ENCODE data around the gene MYH14. TPM values are rescaled to one million over a fixed set of nuclear protein-coding genes. Genes with fewer than 3 reads are reported as not detected.

Gene MYH14
- total RNA-seq, 1 experiment from 2014 or later: not detected

DNA sequence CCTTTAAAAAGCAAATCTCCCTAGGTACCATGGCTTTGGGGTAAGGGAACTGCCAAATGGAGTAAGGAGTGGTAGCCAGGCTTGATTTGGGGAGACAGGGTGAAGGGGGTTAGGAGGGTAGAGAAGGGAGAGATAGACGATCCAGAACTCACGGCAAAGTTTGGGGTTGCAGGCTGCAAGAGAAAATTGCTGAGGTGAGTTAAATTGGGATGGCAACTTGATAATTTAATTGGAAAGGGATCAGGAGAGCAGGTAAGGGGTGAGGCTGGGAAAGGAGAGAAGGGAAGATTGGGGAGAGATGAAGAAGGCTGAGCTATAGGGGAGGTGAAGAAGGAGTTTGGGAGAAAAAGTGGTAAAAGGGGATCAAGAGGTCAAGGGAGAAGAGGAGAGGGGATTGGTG lies 44.3 kb upstream of the MYH14 start:
- no peak overlapping the region for H3K4me3 Mint-ChIP-seq (ENCODE audit: unreplicated experiment)
- no peaks in the 10 kb centered on the region for H3K27me3 Mint-ChIP-seq (ENCODE audit: insufficient read depth, unreplicated experiment)
- POLR2A ChIA-PET: no interaction called here
- H3K27ac Mint-ChIP-seq (ENCODE audit: low read depth, unreplicated experiment): no peak overlapping the region
- CTCF ChIA-PET: interaction anchor here (0.6 kb wide), 1 partner anchor 9 kb away, joined by 3 read pairs; no protein-coding TSS in a partner anchor
- intact Hi-C loops (cut with micrococcal nuclease): no loop called here
- H3K36me3 Mint-ChIP-seq (ENCODE audit: insufficient read depth, unreplicated experiment): no peaks in the 10 kb centered on the region
- peaks cover 46% of the 10 kb centered on the region for H3K9me3 Mint-ChIP-seq (ENCODE audit: unreplicated experiment)
- no peaks in the 10 kb centered on the region for H3K4me1 Mint-ChIP-seq (ENCODE audit: insufficient read depth, unreplicated experiment)
- DNase-seq (ENCODE audit: unreplicated experiment): no peak
- TF ChIP-seq, protein P1, sequence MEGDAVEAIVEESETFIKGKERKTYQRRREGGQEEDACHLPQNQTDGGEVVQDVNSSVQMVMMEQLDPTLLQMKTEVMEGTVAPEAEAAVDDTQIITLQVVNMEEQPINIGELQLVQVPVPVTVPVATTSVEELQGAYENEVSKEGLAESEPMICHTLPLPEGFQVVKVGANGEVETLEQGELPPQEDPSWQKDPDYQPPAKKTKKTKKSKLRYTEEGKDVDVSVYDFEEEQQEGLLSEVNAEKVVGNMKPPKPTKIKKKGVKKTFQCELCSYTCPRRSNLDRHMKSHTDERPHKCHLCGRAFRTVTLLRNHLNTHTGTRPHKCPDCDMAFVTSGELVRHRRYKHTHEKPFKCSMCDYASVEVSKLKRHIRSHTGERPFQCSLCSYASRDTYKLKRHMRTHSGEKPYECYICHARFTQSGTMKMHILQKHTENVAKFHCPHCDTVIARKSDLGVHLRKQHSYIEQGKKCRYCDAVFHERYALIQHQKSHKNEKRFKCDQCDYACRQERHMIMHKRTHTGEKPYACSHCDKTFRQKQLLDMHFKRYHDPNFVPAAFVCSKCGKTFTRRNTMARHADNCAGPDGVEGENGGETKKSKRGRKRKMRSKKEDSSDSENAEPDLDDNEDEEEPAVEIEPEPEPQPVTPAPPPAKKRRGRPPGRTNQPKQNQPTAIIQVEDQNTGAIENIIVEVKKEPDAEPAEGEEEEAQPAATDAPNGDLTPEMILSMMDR (IDR thresholded peaks at IDR 0.05; ENCODE audit: unreplicated experiment): no peak
- no TSS peak for BruUV-seq (replicated peaks)

DNA sequence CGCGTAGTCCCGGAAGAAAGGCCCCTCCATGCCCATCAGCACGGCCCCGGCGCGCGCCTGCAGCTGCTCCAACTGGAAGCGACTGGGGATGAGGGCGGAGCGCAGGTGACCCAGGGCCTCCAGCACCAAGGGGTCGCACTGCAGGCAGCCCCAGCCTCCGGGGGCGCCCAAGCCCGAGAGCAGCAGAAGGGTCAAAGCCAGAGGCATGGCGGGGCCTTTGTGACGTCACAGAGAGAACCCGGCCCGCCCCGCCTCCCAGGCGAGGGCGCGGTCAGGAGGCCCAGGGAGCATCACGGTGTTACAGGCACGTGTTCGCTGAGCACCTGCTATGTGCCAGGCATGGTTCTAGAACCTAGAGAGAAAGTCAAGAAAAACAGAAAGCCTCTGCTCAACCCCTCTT lies 40.4 kb upstream of the MYH14 start, which contains the start of gene IZUMO2:
Gene IZUMO2, minus strand, starts transcription at position 294 of the 400 bp plus-strand sequence. Its CDS starts 87 bp downstream, at position 207.
- ChIA-PET CTCF (no interaction called here), POLR2A (no interaction called here)
- H3K36me3 Mint-ChIP-seq (ENCODE audit: insufficient read depth, unreplicated experiment): no peaks in the 10 kb centered on the region
- no peak within 1 kb of the TSS for H3K4me3 Mint-ChIP-seq (ENCODE audit: unreplicated experiment)
- intact Hi-C loops (cut with micrococcal nuclease): no loop called here
- H3K27me3 Mint-ChIP-seq (ENCODE audit: insufficient read depth, unreplicated experiment): no peaks in the 10 kb centered on the region
- no peak for DNase-seq (ENCODE audit: unreplicated experiment)
- peaks cover 32% of the 10 kb centered on the region for H3K9me3 Mint-ChIP-seq (ENCODE audit: unreplicated experiment)
- no peaks in the 10 kb centered on the region for H3K4me1 Mint-ChIP-seq (ENCODE audit: insufficient read depth, unreplicated experiment)
- H3K27ac Mint-ChIP-seq (ENCODE audit: low read depth, unreplicated experiment): no peak within 1 kb of the TSS
- TF ChIP-seq, protein P1 (IDR thresholded peaks at IDR 0.05; ENCODE audit: unreplicated experiment): no peak
- no TSS peak for BruUV-seq (replicated peaks)

DNA sequence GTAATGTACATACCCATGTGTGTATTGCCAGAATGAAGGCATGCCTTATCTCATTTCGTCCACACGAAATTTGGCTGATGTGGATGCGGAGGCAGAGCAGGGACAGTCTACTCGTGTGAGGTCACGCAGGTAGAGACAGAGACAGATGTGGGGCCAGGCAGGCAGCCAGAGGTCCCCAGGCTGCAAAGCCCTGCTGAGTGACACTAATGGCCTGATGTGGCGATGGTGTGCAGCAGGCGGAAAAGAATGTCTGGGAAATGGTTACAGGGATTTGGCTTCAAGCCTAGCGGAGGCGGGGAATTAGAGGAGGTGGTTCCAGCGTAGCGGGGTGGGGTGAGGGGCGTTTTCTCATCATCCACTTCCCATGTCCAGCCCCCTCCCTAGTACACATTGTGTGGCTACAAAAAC lies 36.1 kb upstream of the MYH14 start:
- TF ChIP-seq, protein P1 (IDR thresholded peaks at IDR 0.05; ENCODE audit: unreplicated experiment): no peak
- Mint-ChIP-seq H3K4me3 (ENCODE audit: unreplicated experiment) (no peak overlapping the region), H3K27ac (ENCODE audit: low read depth, unreplicated experiment) (no peak overlapping the region), H3K36me3 (ENCODE audit: insufficient read depth, unreplicated experiment) (no peaks in the 10 kb centered on the region), H3K27me3 (ENCODE audit: insufficient read depth, unreplicated experiment) (no peaks in the 10 kb centered on the region), H3K4me1 (ENCODE audit: insufficient read depth, unreplicated experiment) (no peaks in the 10 kb centered on the region), H3K9me3 (ENCODE audit: unreplicated experiment) (peaks cover 21% of the 10 kb centered on the region)
- POLR2A ChIA-PET: no interaction called here
- intact Hi-C loops (cut with micrococcal nuclease): no loop called here
- CTCF ChIA-PET: no interaction called here
- DNase-seq (ENCODE audit: unreplicated experiment): no peak
- no TSS peak for BruUV-seq (replicated peaks)

DNA sequence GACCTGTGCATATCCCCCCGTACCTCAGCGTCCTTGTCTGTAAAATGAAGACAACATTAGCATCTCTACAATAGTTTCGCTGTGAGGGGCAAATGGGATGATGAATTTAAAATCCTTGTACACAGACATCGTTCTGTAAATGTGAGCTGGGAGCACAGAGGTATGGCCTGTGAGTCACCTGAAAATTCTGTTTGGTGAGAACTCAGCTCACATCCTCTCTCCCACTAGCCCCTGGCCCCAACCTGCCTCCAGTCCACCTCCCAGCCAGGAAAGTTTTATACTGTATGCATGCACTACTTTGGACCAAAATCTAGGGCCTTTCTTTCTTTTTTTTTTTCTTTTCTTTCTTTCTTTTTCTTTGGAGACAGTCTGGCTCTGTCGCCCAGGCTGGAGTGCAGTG lies 31.7 kb upstream of the MYH14 start:
- H3K27ac Mint-ChIP-seq (ENCODE audit: low read depth, unreplicated experiment): no peak overlapping the region
- DNase-seq (ENCODE audit: unreplicated experiment): no peak
- CTCF ChIA-PET: no interaction called here

More for the DNA sequence above, 31.7 kb upstream of the MYH14 start:
- no peaks in the 10 kb centered on the region for H3K4me1 Mint-ChIP-seq (ENCODE audit: insufficient read depth, unreplicated experiment)
- POLR2A ChIA-PET: no interaction called here
- TF ChIP-seq, protein P1 (IDR thresholded peaks at IDR 0.05; ENCODE audit: unreplicated experiment): no peak
- BruUV-seq (replicated peaks): no TSS peak
- intact Hi-C loops (cut with micrococcal nuclease): no loop called here
- H3K36me3 Mint-ChIP-seq (ENCODE audit: insufficient read depth, unreplicated experiment): no peaks in the 10 kb centered on the region
- H3K4me3 Mint-ChIP-seq (ENCODE audit: unreplicated experiment): no peak overlapping the region
- H3K9me3 Mint-ChIP-seq (ENCODE audit: unreplicated experiment): peaks cover 32% of the 10 kb centered on the region
- no peaks in the 10 kb centered on the region for H3K27me3 Mint-ChIP-seq (ENCODE audit: insufficient read depth, unreplicated experiment)
